ENCODE results near the gene NTSR1.
"Not testable (repeated sequence)": the region's sequence is repeated elsewhere in the genome, so short reads cannot be mapped to it uniquely, and the experiment has no call there.

The NTSR1 gene

DNA sequence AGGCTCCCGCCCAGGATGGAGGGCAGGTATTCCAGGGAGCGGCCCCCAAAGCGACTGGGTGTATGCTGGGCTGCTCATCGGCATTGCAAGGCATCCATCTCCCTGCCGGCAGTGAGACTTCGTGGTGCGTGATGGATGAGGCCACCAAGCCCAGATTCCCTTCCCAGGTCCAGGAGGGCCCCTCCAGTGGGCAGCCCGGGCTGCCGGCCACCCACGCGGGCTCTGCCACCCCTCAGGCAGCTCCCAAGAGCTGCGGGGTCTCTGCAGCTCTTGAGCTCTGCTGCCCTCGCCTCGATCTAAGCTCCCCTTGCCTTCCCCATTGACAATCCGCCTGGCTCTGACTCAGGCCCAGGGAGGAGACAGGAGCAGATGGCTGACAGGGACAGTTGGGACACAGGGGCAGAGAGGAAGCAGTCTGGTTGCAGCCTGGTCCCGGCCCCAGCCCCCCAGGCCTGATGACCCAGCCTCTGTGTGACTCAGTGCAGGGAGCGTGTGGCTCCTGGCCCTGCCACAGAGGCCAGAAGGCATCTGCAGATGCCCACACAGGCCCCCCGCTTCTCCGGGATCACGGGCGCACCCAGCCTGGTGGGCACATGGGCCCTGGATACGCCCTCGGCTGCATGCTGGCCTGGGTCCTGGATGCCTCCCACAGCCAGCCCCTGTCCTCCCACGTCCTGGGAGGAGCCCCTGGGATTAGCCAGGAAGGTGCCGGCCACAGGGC is 33.3 kb upstream of the NTSR1 start:
- DNase-seq = peak; percentile 65

DNA sequence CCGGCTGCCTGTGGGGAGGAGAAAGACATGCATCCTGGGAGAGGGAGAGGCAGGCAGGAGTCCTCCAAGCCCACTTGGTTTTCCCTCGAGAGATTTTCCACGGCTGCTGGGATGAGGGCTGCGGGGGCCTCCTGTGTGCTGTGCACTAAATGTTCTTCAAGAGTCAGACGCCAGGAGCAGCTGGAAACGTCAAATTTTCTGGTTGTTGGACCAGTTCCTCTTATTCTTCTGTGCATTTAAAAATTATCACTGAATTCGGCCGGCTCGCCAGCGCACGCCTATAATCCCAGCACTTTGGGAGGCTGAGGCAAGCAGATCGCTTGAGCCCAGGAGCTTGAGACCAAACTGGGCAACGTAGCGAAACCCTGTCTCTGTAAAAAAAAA is 32.8 kb upstream of the NTSR1 start:
- DNase-seq = no peak

DNA sequence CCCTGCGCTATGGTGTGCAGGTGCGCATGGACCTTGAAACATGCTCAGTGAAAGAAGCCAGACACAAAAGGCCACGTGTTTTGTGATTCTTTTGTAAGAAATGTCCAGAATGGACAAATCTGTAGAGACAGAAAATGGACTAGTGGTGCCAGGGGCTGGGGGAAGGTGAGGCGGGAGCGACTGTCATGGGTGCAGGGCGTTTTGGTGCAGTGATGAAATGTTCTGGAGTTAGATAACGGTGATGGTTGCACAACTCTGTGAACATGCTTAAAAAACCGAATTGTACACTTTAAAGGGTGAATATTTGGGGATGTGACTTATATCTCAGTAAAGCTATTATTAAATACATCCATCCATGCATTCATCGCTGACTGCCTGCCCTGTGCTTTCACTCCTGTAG is 31.7 kb upstream of the NTSR1 start:
- DNase-seq = no peak

DNA sequence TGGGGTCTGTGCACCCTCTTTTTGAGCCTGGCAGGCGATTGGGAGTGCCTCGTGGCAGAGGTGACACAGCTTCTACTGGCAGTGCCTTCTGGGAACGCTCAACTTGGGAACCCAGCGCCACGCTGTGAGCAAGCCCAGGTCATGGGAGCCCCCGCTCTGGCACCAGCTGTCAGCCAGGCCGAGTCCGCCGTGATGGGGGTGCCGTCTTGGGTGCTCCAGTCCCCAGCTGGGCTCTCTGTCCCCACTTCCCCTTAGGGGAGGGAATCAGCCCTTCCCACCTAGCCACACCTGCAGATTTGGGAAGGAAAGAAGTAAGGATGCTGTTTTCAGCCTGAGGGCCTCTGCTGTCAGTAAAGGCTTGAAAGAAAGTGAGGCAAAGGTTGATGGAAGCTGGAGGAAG is 31.0 kb upstream of the NTSR1 start:
- no peak for DNase-seq

DNA sequence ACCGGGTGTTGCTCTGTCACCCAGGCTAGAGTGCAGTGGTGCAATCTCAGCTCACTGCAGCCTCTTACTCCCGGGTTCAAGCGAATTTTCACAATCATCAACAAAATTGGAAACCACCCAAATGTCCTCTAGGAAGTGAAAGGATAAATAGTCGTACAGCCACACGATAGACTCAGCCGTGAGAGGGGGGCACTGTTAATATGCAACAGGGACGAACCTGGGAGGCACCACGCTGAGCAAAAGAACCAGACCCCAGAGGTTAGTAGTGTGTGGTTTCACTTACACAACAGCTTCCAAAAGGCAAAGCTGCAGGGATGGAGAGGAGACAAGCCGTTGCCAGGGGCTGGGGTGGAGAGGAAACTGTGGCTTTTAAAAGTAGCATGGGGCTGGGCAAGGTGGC is 30.1 kb upstream of the NTSR1 start:
- no peak for DNase-seq

DNA sequence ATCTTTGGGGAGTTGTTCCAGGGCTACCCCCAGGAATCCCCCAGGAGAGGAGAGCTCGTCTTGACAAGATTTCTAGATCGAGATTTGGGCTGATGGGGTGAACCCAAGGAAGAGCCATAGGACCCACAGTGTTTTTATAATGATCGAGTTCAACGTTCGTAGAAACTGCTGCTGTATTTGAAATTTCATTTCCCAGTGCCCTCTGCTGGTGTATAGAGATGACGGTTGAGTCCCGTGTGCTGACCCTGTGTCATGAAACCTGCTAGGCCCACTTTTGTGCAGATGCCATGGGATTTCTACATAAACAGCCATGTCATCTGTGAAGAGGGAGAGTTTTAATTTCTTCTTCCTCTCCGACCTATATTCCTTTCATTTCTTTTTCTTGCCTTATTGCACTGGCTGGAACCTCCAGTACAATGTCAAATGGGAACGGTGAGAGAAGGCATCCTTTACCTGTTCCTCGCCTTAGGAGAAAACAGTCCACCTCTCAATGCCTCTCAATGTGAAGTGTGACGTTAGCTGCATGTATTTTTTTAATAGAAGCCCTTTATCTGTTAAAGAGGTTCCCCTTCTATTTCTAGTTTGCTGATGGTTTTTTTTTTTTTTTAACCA is 28.6 kb upstream of the NTSR1 start:
- no peak for DNase-seq

DNA sequence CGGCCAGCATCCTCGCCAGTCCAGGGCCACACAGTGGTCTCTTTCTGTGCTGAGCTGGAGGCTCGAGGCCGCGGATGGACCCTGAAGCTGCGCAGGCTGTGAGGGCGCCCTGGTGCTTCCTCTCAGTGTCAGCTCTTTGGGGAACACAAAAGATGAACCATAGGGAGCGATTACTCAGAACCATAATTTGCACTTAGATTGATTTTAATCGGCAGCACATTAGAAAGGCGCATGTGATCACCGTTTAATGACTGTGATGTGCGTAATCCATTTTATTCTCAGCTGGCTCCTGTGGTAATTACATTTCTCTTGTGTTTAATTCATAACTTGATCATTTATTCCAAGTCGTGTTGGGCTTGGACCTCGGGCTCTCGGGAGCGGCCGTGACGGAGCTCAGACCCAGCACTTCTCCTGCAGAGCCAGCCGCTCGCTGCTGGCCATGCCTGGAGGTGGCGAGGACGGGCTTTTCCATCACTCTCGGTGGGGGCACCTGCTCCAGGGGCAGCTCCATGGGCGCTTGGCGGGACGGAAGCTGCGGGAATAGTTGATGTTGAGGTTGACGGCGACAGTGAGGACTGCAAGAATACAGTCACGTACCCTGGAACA is 25.6 kb upstream of the NTSR1 start:
- DNase-seq = no peak

DNA sequence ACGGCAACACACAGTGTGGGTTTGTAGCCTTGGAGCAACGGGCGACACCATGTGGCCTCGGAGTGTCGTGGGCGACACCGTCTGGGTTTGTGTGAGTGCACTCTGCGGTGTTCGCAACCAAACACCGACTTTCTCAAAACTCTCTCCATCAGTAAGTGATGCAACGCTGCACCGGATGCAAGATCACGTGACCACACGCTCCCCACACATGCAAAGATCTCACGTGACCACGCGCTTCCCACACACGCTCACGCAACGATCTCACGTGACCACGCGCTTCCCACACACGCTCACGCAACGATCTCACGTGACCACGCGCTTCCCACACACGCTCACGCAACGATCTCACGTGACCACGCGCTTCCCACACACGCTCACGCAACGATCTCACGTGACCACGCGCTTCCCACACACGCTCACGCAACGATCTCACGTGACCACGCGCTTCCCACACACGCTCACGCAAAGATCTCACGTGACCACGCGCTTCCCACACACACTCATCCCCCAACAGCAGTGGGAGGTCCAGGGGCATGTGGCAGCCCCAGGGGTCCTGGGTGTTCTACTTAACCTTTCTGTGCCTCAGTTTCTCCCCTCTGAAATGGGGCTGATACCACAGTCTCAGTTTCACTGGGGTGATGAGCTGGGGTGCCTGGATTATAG is 24.8 kb upstream of the NTSR1 start:
- not testable (repeated sequence) for DNase-seq

DNA sequence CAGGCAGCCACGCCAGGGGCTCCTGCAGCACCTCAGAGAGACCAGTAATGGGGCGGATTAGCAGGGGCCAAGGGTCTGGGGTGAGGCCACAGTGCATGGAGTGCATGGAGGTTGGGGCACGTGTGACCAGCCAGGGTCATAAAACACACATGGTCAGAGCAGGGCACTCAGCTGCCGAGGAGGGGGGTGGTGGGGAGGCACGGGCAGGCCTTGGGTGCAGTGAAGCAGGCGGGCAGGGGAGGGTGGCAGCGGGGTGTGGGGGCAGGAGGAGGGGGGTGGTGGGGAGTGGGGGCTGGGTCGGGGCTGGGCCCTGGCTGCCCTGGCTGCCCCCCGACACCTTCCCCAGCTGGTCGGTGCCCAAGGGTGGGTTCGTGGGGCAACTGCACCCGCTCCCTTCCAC is 23.7 kb upstream of the NTSR1 start:
- no peak for DNase-seq

DNA sequence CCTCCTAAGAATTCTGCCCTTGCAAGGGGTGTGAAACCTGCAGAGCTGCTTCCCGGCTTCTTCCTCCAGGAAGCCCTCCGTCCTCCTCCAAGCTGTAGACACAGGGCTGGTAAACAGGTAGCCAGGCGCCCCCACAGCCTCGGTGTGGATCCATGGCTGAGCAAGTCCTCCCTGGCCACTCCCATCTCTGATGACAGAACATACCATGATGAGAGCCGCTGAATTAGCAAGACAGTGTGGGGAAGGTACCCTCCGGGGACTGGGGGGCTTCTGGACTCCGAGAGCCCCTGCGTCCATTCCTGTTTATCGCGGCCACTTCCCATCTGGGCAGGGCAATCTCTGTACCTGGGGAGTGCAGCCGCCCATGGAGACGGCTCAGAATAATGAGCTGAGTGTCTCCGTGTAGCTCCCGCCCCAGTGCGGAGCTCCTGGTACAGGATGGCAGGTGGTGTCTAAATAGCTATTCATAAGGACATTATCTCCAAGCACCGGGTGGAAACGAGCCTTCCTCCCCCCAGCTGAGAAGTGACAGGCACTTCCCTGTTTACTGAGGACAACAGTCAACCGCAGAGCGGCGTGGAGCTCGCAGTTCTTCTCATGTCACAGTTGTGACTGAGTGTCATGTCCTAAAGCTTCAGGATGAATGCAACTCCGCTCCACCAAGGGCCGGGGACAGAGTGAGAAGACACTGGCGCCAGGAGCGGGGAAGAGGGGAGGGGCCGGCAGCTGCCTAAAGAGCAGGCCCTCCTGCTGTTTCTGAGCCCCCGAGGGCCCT is 22.7 kb upstream of the NTSR1 start:
- DNase-seq = peak; percentile 48

DNA sequence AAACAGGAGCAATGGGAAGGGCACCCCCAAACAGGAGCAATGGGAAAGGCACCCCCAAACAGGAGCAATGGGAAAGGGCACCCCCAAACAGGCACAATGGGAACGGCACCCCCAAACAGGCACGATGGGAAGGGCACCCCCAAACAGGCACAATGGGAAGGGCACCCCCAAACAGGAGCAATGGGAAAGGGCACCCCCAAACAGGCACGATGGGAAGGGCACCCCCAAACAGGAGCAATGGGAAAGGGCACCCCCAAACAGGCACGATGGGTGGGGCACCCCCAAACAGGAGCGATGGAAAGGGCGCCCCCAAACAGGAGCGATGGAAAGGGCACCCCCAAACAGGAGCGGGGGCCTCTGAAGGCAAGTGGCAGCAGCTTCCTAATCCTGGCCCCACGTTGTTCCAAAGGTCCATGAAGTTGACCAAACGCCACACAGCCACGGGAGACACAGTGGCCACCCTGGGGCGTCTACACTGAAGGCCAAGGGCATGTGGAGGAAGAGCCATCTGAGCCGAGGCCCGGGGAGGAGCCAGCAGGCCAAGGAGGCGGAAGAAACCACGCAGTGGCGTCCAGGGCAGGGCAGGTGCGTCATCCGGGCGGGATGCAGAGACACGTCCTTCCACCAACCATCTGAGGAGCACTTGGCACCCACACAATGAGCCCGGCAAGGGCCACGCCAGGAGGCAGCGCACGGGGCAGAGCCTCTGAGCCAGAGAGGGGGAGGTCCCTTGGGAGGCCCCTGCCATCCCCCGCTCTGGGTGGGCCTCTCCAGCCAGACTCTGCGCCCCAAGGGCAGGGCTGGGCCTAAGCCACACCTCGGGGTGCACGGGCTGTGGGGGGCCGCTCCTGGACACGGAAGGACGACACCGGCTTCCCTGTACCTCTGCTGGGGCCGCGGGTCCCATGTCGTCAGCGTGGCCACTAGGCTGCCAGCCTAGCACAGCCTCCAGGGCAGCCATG is 21.5 kb upstream of the NTSR1 start:
- no peak for DNase-seq

DNA sequence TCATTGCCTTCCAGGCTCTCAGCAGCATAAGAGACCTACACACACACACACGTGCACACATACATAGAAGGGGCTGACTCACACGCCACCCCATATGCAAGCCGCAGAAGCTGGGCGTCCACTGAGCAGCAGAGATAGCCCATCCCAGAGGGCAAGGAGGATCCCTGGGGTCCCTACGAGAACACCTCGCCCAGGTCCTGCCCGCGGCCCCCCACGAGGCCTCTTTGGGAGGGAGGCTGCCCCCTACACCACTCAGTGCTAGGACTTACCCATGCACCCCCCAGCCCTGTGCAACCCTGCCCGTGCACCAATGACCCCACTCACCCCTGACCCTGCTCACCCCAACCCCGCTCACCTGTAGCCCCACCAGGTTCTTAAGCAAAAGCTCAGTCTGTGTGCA is 20.6 kb upstream of the NTSR1 start:
- DNase-seq = no peak

DNA sequence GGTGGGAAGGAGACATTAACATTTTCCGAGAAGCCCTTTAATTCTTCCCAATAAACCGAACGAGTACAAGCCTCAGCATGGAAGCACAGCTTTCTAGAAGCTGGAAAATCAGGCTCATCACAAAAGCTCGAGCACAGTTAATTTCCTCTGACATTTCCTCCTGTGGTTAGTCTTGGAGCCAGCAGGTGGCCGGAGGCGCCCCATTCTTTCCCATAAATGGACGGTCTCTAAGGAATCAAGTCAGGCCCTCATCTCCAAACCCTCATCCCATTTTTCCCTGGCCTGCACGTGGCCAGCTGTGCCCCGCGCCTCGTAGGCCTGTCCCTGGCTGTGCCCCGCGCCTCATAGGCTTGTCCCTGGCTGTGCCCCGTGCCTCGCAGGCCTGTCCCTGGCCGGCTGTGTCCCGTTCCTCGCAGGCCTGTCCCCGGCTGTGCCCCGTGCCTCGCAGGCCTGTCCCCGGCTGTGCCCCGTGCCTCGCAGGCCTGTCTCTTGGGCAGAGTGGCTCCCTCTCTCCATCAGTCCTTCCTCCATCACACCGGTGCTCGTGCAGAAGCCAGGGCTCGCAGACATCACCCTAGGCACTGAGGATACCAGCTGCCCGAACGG is 19.7 kb upstream of the NTSR1 start:
- DNase-seq = no peak

DNA sequence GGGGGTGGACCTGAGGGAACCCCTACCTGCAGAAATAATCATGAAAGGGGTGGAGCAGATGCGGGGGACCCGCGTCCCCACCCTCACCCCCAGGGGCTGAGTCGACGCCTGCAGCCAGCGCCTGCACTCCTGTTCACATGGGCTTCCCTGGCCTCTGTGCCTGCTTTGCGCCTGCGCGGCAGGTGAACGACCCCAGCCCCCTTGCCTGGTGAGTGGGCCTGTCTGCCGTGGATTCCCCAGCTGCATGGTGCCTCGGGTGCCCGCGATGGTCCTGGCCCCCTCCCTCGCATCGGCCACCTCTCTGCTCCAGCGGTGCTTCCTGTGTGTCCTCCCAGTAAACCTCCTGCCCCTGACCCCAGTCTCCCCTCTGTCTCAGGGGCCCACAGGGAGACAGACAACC is 18.8 kb upstream of the NTSR1 start:
- no peak for DNase-seq

DNA sequence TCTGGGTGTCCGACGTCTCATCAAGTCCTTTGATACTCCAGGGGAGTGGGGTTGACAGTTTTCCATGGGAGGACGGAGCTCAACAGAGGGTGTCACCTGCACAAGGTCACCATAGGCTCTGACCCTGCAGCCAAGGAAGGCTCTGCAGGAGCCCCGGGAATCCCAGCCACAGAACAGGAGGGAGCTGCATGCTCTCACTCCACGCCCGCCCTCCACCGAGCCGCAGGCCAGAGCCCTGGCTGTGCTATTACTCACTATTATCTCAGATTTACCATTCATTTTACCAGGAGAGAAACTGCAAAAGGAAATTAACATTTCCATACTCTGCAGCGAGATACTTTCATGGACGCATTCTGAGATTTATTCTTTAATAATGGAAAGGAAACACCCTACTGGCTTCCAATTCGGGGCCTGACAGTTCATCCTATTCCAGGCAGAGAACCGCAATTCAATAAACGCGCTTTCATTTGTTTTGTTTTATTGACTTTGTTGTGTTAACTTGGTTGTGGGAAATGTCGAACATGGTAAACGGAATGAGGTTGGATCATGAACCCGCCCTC is 18.3 kb upstream of the NTSR1 start:
- no peak for DNase-seq

DNA sequence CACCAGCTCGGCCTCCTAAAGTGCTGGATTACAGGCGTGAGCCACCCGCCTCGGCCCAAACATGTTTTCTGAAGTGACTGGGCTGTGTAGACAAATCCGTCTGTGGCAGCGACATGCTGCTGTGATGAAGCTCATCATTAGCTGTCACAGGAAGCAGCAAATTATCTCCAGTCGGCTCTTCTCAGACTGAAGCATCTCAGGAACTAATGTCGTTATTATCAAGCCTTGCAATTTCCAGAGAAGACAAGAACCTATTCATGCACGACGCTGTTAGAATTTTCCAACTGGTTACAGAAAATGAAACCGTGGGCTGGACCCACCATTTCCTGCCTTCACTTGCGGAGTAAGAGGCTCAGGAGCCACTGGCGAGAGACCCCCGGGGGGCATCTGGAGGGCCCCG is 17.1 kb upstream of the NTSR1 start:
- no peak for DNase-seq

DNA sequence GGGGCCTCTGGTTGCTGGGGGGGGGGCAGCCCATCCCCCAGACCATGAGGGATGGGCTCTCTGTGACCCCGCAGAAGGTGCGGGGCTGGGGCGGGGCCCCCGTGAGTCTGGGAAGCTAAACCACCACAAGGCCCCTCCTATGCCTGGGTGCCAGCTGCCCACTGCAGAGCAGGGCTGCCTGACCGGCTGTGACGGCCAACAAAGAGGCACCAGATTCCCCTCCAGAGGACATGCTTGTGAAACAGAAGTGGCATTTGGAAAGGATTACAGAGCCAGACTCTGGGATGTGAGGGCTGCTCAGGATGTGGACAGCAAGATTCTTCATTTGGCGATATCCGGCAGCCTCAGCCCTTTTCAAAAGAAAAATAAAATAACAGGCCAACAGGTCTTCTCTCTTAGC is 16.5 kb upstream of the NTSR1 start:
- DNase-seq = no peak

DNA sequence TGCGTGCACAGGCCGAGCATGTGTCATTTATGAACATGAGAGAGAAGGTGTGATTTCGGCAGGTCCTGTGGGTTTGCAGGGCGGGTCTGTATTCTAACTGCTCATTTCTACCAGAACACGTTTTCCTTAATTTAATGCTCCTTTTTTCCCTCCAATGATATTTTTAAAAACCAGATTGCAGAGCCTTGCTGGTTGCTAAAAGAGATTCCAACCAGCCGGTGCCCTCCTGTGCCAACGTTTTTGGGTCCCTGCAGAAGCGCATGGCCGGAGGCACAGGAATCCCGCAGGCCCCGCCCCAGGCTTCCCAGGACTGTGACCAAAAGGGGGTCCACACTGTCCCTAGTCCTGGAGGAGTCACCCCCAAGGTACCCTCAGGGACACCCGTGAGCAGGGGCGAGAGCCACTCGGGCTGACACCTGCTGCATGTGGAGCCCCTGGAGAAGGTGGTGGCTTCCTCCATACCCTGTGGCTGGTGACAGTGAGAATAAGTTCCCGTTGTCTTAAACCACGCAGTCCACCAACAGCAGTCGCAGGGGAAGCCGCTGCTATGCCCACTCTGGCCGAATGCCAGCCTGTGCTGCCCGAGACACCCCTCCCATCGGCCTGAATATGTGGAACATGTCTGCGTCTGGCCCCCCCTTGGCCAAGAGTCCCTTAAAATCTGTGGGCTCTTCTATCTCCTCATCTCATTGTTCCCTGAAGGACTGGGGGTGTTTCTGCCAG is 15.7 kb upstream of the NTSR1 start:
- DNase-seq = no peak

DNA sequence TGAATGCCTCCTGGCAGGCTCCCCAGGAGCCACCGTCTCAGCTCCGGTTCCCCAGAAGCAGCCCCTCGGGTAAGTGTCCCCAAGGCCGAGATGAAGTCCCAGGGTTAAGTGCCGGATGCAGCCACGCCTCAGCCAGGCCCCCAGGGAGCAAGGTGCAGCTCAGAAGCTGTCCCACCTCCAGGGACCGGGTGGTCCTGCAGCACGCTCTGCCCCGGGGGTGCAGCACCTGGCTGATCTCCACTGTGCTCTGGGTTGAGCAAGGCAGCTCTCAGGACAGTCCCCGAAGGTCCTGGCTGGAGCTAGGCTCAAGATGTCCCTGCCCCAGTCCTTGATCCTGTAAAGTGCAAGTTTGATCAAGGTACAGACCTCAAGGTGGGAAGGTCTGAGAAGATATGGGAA is 15.1 kb upstream of the NTSR1 start:
- no peak for DNase-seq

DNA sequence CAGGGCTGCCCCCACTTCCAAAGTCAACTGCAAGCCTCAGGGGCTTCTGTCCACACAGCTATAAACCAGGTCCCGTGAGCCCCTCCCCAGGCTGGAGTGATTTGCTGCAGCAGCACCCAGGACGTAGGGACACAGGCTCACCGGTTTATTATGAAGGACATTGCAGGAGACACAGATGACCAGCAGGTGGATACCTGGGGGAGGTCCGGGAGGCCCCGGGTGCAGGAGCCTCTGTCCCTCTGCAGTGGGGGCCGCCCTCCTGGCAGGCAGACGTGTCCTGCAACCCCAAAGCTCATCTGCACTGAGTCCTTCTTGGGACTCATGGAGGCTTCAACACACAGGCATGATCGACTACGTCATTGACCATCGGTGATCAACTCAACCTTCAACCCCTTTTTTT is 14.5 kb upstream of the NTSR1 start:
- DNase-seq = no peak

DNA sequence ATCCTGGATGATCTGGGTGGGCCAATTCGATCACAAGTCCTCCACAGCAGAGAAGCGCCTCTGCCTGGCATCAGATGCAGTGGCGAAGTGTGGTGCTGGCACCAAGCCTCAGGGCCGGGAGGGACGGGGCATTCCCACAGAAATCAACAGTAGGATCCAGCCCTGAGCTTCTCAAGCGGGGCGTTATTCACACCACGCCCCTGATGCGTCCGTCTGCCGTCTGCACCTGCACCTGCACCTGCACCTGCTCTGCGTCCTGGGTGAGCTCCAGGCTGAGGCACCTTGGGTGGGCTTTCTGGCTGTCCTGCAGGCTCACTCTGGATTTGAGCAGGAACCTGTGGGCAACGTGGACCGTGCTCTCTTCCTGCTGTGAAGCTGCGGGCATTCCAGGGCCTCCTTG is 13.8 kb upstream of the NTSR1 start:
- DNase-seq = no peak
